ENCODE measurements around the gene HNF1B.

Gene HNF1B

DNA sequence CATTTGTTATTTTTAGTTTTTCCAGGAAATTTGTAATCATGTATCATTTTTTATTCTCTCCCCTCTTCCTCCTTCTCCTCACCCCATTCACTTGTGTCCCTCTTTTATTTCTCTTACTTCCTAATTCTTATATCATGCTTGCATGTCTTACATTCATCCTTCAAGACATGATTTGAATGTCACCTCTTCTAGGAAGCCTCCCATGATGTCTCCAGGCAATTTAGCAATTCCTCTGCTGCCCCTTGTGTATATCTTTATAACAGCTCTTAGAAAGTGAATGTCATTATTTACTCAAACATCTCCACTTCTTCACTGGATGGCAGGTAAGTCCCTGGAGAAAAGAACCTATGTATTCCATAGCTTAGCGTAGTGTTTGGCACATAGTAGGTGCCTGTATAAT lies 7.8 kb downstream of the HNF1B start:
- FAIRE-seq (no peak), DNase-seq (ENCODE audit: insufficient read length, low spot score) (no peak)
- no peak for TF ChIP-seq POLR2A (IDR thresholded peaks at IDR 0.05; ENCODE audit: low read depth, low read length)

DNA sequence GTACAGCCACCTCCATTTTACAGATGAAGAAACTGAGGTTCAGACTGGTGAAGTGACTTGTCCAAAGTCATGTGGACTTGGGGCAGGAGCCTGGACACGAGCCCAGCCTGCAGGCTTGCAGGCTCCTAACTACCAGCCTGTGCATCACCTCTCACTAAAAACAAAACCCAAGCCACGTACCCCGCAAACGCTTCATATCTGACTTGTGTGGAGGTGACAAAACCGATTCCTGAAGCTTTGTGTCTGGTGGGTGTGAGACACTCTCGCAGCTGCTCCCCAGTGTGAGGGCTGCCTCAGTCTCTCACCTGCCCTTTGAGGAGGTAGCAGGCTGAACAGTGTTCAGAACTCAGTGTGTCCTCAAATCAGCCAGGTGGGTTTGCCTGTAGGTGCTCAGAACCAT lies 8.4 kb downstream of the HNF1B start:
- TF ChIP-seq POLR2A (IDR thresholded peaks at IDR 0.05; ENCODE audit: low read depth, low read length) = no peak
- DNase-seq (ENCODE audit: insufficient read length, low spot score) (no peak), FAIRE-seq (no peak)

DNA sequence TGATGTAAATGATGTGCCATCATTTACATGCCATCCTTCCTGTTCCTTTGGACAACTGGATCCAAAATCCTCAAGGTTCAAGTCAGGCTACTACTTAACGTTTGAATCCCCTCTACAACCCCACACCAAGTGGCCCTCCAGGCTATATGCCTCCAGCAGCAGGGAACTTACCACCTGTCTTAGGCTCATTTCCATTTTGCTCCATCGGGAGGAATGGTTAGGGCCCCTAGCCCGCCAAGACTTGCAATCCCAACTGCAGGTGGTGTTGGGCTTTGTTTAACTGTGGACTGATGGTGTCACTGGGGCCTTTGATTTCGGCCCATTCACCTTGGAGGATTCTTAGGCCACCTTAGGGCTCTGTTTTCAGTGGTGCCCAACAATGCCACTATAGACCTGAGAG lies 9.7 kb downstream of the HNF1B start:
- no peak for TF ChIP-seq POLR2A (IDR thresholded peaks at IDR 0.05; ENCODE audit: low read depth, low read length)
- no peak for DNase-seq (ENCODE audit: insufficient read length, low spot score)
- FAIRE-seq = no peak

DNA sequence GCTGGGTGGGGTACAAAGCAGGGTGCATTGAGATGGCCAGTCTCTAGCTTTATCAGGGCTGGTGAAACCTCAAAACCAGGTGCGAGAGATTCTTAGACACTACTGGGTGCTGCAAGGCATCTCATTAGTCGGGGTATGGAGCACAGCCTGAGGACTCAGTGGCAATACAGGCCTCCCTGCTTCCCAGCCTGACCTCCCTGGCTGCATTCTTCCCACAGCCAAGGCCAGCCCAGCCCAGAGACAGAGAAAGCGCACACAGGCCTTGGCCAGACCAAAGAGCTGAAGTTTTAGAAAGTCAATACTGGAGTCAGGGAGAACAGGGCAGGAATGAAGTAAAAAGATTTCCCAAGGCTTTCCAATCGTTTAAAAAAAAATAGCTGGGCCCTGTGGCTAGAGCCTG lies 12.5 kb downstream of the HNF1B start:
- TF ChIP-seq POLR2A (IDR thresholded peaks at IDR 0.05; ENCODE audit: low read depth, low read length) = no peak
- DNase-seq (ENCODE audit: insufficient read length, low spot score) (no peak), FAIRE-seq (no peak)

DNA sequence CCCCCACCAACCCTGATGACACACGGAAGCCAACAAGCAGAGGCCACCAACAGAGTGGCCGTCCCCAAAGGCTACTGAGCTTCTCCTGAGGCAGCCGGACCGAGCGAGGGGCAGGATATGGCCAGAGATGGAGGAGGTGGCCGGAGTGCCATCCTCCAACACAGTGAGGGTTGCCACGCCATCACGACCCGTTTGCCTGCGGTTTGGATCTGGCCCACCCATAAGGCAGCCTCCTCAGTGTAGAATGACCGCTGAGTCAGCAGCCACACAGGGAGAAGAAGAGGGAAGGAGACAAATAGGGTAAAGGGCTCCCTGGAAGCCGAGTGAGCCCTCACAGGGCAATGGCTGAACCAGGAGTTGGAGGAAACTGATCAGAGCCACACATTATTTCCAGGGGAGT lies 13.8 kb downstream of the HNF1B start:
- no peak for TF ChIP-seq POLR2A (IDR thresholded peaks at IDR 0.05; ENCODE audit: low read depth, low read length)
- FAIRE-seq = no peak
- no peak for DNase-seq (ENCODE audit: insufficient read length, low spot score)

DNA sequence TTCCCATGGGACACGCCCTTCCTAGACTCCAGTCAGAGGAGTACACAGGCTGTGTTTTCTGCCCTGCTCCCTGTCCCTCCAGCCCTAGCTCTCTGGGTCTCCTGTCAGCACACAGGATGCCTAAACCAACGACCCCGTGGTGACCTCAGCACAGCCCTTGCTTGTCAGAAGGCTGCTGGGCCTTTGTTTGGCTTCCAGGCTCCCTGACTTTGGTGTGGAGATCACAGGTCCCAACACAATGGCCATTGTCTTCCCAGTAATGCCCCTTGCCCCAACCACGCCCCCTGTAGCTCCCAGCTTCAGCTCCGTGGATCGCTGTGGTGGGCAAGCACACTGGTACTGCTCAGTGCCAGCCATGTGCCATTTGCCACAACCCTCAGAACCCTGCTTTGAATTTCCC lies 15.0 kb downstream of the HNF1B start:
- no peak for TF ChIP-seq POLR2A (IDR thresholded peaks at IDR 0.05; ENCODE audit: low read depth, low read length)
- no peak for FAIRE-seq
- DNase-seq (ENCODE audit: insufficient read length, low spot score) = no peak

DNA sequence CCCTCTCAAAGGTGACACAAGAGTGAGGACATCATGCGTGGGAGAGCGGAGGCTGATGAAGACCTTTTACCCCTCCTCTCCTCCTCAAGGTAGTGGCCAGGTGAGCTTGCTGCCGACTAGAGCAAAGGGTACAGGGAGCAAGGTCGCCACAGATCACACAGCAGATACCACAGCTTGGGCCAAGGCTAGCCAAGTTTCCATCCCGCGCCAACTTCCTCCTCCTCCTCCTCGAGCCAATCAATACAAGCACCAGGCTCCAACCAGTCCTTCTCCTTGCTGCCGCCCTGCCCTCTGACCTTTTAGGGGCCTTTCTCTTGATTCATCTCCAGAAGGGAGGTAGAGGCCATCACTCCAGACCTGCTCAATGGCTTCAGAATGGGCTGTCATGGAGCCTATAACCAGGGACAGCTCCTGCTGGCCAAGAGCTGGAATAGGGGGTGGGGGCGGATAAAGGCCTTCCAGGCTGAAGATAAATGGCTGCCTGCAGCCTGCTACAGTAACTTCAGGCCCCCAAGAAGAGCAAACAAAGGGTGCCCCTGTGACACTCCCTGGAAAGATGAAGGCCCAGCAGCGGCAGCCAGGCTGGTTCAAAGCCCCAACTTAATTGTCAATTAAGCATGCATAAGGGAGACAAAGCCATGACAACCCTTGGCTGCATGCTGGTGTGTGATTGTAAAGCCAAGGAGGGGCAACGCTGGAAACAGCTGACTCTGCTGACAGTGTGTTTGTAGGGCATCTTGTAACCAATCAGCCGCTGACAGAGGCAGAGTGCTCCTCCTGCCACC lies 17.8 kb downstream of the HNF1B start:
- no peak for TF ChIP-seq POLR2A (IDR thresholded peaks at IDR 0.05; ENCODE audit: low read depth, low read length)
- FAIRE-seq = no peak
- no peak for DNase-seq (ENCODE audit: insufficient read length, low spot score)

DNA sequence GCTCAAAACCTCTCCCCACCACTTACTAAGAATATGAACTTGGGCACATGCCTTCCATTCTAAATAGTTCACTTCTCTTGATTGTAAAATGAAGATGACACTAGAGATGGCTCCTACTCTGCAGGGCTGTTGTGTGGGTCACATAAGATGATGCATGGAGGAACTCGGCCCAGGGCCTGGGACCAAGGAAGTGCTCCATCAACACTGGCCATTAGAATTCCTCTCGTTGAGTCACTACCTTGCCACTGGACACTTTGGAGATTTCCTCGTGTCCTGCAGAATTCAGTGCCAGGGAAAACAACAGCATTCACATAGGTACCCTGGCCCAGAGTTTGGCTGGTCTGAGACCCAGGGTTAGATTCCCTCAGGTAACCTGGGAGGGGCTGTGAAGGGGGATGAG lies 18.6 kb downstream of the HNF1B start:
- no peak for TF ChIP-seq POLR2A (IDR thresholded peaks at IDR 0.05; ENCODE audit: low read depth, low read length)
- FAIRE-seq (no peak), DNase-seq (ENCODE audit: insufficient read length, low spot score) (no peak)

DNA sequence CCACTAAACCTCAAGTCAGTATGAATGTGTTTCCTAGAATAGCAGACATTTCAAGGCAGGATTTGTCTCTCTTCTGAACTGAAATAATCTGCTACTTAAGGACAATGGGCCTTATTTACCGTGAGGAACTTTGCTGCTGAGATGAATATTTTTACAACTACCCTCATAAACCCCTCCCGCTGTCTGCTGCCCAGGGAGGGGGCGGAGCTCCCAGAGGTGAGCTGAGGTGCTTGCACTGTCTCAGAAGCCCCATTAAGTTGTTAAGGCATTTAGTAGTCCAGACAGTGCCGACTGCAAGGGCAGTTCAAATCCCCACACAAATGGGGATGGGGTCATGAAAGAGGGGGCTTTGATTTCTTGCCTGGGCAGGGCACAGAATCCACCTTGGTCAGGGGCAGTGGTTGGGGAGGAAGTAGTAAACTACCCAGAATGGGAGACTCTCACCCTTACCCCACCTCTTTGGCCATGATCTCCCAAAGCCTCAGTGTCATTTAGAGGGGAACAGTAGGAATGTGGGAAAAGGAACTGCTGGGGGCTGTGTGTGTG lies 19.2 kb downstream of the HNF1B start:
- TF ChIP-seq POLR2A (IDR thresholded peaks at IDR 0.05; ENCODE audit: low read depth, low read length) = no peak
- FAIRE-seq = no peak
- no peak for DNase-seq (ENCODE audit: insufficient read length, low spot score)

DNA sequence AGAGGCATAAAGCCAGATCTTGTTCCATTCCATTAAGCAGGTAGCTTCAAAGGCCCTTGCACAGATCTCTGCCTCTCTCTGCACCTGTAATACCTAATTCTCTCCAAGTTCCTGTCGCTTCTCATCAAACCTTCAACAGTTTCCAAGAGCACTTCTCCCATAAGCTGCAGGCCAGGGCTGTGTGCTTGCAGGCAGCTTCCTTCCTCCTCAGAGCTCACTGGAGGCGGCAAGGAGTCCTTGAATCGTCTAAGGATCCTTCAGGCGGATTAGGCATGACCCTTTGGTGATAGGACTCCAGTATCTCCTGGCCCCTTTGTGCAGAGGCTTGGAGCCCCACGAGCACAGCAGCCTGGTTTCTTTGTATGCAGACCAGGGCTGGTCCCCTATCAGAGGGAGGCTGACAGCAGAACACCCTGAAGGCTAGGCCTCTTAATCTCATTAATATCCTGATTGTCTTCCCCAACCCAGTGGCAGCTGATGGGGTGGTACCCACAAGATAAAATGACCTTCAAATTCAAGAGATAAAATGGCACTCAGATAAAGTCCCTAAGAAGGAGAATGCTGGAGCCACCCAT lies 19.8 kb downstream of the HNF1B start:
- DNase-seq (ENCODE audit: insufficient read length, low spot score) (no peak), FAIRE-seq (no peak)
- TF ChIP-seq POLR2A (IDR thresholded peaks at IDR 0.05; ENCODE audit: low read depth, low read length) = no peak

DNA sequence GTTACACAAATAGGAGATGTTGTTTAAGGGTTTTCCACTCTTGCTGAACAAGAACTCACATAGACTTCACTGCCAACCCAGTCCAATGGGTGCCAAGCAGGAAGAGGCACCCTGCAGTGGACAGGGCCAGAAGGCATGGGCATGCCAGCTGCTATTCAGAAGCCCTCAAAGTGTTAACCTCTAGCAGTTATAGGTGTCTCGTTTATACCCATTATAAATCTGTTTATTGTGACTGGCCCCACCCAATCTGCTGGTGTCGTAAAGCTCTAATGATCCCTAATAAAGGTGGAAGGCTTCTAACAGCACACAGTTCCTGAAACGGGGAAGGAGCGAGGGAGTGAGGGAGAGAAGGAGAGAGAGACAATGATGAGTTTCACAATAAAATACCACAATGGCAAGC lies 23.9 kb downstream of the HNF1B start:
- no peak for TF ChIP-seq POLR2A (IDR thresholded peaks at IDR 0.05; ENCODE audit: low read depth, low read length)
- DNase-seq (ENCODE audit: insufficient read length, low spot score) = no peak
- FAIRE-seq = no peak

DNA sequence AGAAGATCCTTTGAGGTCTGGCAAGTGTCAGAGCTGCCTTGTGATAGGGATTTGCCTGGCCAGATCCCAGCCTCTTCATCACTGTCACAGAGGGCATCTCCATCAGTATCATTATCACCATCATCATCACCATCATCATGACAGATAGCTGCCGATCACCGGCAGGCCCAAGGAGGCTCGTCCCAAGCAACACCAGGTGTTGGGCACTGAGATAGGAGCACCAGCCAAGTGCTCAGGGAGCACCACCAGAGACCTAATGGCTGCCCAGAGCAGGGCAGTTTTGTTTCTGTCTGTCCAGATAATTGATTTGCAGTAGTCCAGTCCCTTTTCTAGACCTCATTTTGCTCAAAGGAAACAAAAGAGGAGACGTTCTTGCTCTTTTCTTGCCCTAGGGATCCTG lies 25.0 kb downstream of the HNF1B start:
- FAIRE-seq (no peak), DNase-seq (ENCODE audit: insufficient read length, low spot score) (no peak)
- TF ChIP-seq POLR2A (IDR thresholded peaks at IDR 0.05; ENCODE audit: low read depth, low read length) = no peak

DNA sequence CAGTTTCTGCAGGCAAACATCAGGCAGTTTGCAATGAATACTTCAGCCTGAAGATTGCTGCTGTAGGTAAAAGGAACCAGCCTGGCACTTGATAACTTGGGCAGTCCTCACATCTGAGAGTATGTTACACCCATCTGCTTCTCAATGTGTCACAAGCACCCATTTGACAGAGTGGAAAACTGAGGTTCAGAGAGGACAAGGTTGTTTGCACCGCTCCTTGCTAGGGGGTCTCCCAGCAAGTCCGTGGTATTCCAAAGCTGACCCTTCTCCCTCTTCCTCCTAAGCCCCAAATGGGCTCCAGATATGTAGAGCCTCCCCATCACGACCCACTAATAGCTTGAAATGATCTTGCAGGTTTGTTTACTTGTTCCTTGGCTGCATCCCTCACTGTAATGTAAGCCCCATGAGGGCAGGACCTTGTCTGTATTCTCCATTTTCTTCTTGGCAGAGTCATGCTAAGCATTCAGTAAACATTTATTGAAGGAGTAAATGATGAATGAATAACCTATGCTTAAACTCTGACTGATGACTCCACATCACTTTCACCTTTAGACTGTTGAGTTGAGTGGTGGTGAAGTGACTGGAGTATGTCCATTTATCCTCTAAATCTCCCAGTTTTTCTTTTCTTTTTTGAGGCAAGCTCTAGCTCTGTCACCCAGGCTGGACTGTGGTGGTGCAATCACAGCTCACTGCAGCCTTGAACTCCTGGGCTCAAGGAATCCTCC lies 26.4 kb downstream of the HNF1B start:
- FAIRE-seq (no peak), DNase-seq (ENCODE audit: insufficient read length, low spot score) (no peak)
- no peak for TF ChIP-seq POLR2A (IDR thresholded peaks at IDR 0.05; ENCODE audit: low read depth, low read length)

DNA sequence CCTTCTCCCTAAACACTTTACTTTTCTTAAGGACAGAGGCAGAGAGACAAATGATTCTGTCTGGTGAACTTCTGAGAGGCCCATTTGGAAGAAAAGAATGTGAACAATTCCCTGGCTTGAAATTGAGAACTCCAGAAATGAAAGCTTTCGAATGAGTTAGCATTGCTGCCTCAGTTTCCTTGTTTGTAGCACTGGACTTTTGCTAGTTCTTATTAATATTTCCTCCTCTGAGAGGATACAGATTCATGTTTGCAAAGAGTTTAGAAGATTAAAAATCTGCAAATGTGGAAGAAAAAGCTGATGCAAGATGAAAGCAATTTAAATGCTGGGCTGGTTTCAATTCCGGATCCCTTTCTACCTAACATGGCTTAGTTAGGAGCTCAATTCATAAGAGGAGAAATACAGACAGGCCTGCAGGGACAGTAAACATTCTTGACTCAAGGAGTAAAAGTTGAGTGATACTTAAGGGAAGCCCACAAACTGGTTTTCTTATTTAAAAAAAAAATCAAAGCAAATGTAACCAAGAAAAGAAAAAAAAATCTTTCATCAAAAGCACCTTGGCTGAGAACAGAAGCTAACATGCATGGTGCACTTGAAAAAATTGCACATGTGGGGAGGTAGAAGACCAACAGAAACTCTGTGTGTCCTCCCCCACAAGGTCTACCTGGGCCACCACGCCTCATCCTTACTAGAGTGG lies 27.1 kb downstream of the HNF1B start:
- FAIRE-seq (no peak), DNase-seq (ENCODE audit: insufficient read length, low spot score) (no peak)
- no peak for TF ChIP-seq POLR2A (IDR thresholded peaks at IDR 0.05; ENCODE audit: low read depth, low read length)
